K562 (cell line): ENCODE measurements around the gene SEC14L1. TPM values are rescaled to one million over a fixed set of nuclear protein-coding genes. Genes with fewer than 3 reads are reported as not detected.

Experiments used
- ATAC-seq: fragments of 200-7000 bp; cut with Tn5 transposase; 3 replicates; pipeline ENCODE4 v1.9.1; 2020; ENCODE audit warnings: moderate library complexity
- BruUV-seq: library from RNA; stranded (reverse); fragments of 400-500 nt; replicated peaks from 2 replicates; lab custom pipeline; 2021; lab: Mats Ljungman, UMichigan
- CTCF ChIA-PET: fragments of 300-600 bp; formaldehyde crosslinking; extraction: SDS; loops from one replicate; lab custom pipeline; 2021; ENCODE audit warnings: low intra/inter-chr PET ratio; lab: Yijun Ruan, JAX
- POLR2A ChIA-PET: fragments of 300-600, 350-650 bp; sonication (Branson Sonifier 250); formaldehyde crosslinking; extraction: SDS; loops from one replicate; lab custom pipeline; 2021; ENCODE audit warnings: antibody characterized with exemption, inconsistent platforms; lab: Yijun Ruan, JAX
- DNase-seq, 4 experiments: peaks; one replicate each; pipeline versions ENCODE4 v3.0.0 to v3.0.0-alpha.2; 2011 to 2018; ENCODE audit warnings: low spot score in 3 of 4, mixed read lengths in 3 of 4; ENCODE audit errors: extremely low read depth in 1 of 4
- FAIRE-seq: peaks from 2 replicates; lab custom pipeline; 2011; peaks lifted over from hg19 to GRCh38; lab: Jason Lieb, UNC
- H2AFZ ChIP-seq: 2 replicates; pipeline ENCODE4 v1.6.0; 2011; ENCODE audit warnings: low read depth, low read length, control low read depth, inconsistent platforms
- H3K27ac ChIP-seq: fragments of 200-600 bp; 3 replicates; pipeline ENCODE4 v1.8.0; 2011; ENCODE audit warnings: low read depth, mild to moderate bottlenecking, control low read depth, inconsistent platforms, low read length, moderate library complexity, mixed read lengths; ENCODE audit errors: extremely low read depth
- H3K27me3 ChIP-seq, 2 experiments: fragments of 300-600 bp in 1 of 2; 2 replicates in 1 of 2; 3 replicates in 1 of 2; pipeline versions ENCODE4 v1.6.0 to v1.8.0; 2011; ENCODE audit warnings: inconsistent platforms in 2 of 2, low read length in 2 of 2, mild to moderate bottlenecking in 1 of 2, mixed read lengths in 1 of 2, moderate library complexity in 1 of 2; ENCODE audit not compliant: control insufficient read depth in 2 of 2, insufficient read depth in 2 of 2
- H3K36me3 ChIP-seq: fragments of 300-600 bp; 3 replicates; pipeline ENCODE4 v1.8.0; 2011; ENCODE audit warnings: mild to moderate bottlenecking, low read length, inconsistent platforms; ENCODE audit not compliant: control insufficient read depth, insufficient read depth
- H3K4me1 ChIP-seq, 2 experiments: fragments of 200-600 bp in 1 of 2; replicated peaks in 1 of 2; 2 replicates in 1 of 2; 3 replicates in 1 of 2; pipeline versions ENCODE4 v1.5.1 to v1.8.0; 2011; ENCODE audit warnings: inconsistent platforms in 2 of 2, low read length in 2 of 2, mild to moderate bottlenecking in 1 of 2, mixed read lengths in 1 of 2, moderate library complexity in 1 of 2; ENCODE audit not compliant: control insufficient read depth in 2 of 2, insufficient read depth in 2 of 2
- H3K4me2 ChIP-seq: 2 replicates; pipeline ENCODE4 v1.6.1; 2011; ENCODE audit warnings: low read length, control low read depth, inconsistent platforms, mixed read lengths; ENCODE audit not compliant: insufficient read depth
- H3K4me3 ChIP-seq: fragments of 200-600 bp; sonication (generic), shearing (Covaris generic); 2 replicates; pipeline ENCODE4 v1.5.1; 2016; ENCODE audit warnings: control low read depth, inconsistent platforms
- H3K79me2 ChIP-seq: fragments of 200-600 bp; 3 replicates; pipeline ENCODE4 v1.8.0; 2011; ENCODE audit warnings: low read length, inconsistent platforms; ENCODE audit not compliant: control insufficient read depth, insufficient read depth
- H3K9ac ChIP-seq, 2 experiments: 2 replicates each; pipeline versions ENCODE4 v1.6.0 to v1.6.1; 2011; ENCODE audit warnings: low read depth in 2 of 2, low read length in 2 of 2, control low read depth in 1 of 2, inconsistent platforms in 1 of 2, mild to moderate bottlenecking in 1 of 2, mixed read lengths in 1 of 2; ENCODE audit not compliant: insufficient read depth in 1 of 2
- H3K9me1 ChIP-seq: one replicate; pipeline ENCODE4 v1.6.0; 2011; ENCODE audit warnings: inconsistent platforms, mild to moderate bottlenecking, low read length, moderate library complexity; ENCODE audit not compliant: control insufficient read depth, insufficient read depth
- H3K9me3 ChIP-seq: replicated peaks from 2 replicates; pipeline ENCODE4 v1.5.1; 2011; ENCODE audit warnings: low read depth, low read length, inconsistent platforms; ENCODE audit not compliant: control insufficient read depth, insufficient read depth
- H4K20me1 ChIP-seq: replicated peaks from 2 replicates; pipeline ENCODE4 v1.6.1; 2011; ENCODE audit warnings: low read length, inconsistent platforms, mixed read lengths; ENCODE audit not compliant: control insufficient read depth, insufficient read depth
- CC2D1A ChIP-seq: fragments of 450-650 bp; IDR thresholded peaks from 2 replicates; pipeline ENCODE4 v1.6.1; 2017; ENCODE audit warnings: mild to moderate bottlenecking
- CHAMP1 ChIP-seq: fragments of 450-650 bp; IDR thresholded peaks from 2 replicates; pipeline ENCODE4 v1.6.1; 2016; ENCODE audit warnings: mild to moderate bottlenecking
- POLR2AphosphoS5 ChIP-seq: IDR thresholded peaks from 2 replicates; pipeline ENCODE4 v1.6.1; 2011; ENCODE audit warnings: mild to moderate bottlenecking, low read depth, low read length, moderate library complexity; ENCODE audit not compliant: control insufficient read depth, insufficient read depth
- PPARD ChIP-seq: fragments of 250-450 bp; sonication (Bioruptor Pico); IDR thresholded peaks from 2 replicates; pipeline ENCODE4 v1.8.0; 2022; ENCODE audit warnings: inconsistent platforms, mild to moderate bottlenecking, moderate library complexity
- PRPF4 ChIP-seq: fragments of 200-400 bp; formaldehyde crosslinking; IDR thresholded peaks from one replicate; pipeline ENCODE4 v1.6.1; 2017; ENCODE audit warnings: low read length, low read depth, mild to moderate bottlenecking; ENCODE audit not compliant: insufficient read depth, poor library complexity, severe bottlenecking
- SAFB ChIP-seq: fragments of 200-400 bp; formaldehyde crosslinking; IDR thresholded peaks from 2 replicates; pipeline ENCODE4 v1.6.1; 2017; ENCODE audit warnings: low read depth, low read length, borderline replicate concordance
- SLC30A9 ChIP-seq: fragments of 250-450 bp; sonication (Bioruptor Pico); IDR thresholded peaks from 2 replicates; pipeline ENCODE4 v1.8.0; 2022; ENCODE audit warnings: mild to moderate bottlenecking, moderate library complexity
- SNAPC5 ChIP-seq: fragments of 250-450 bp; sonication (Bioruptor Pico); IDR thresholded peaks from 2 replicates; pipeline ENCODE4 v1.8.0; 2021; ENCODE audit warnings: moderate library complexity, mild to moderate bottlenecking, inconsistent platforms
- SP1 ChIP-seq: sonication (generic); formaldehyde crosslinking; IDR thresholded peaks from 2 replicates; pipeline ENCODE4 v1.8.1; 2022; ENCODE audit warnings: mild to moderate bottlenecking, missing genetic modification reagents
- STAT5A ChIP-seq: IDR thresholded peaks from 2 replicates; pipeline ENCODE4 v1.6.1; 2012; ENCODE audit warnings: low read length, inconsistent platforms, borderline replicate concordance
- TRIM24 ChIP-seq, 2 experiments: fragments of 450-650 bp; IDR thresholded peaks; 2 replicates each; pipeline ENCODE4 v1.6.1; 2016
- ZFP1 ChIP-seq: fragments of 450-650 bp; formaldehyde crosslinking; IDR thresholded peaks from 2 replicates; pipeline ENCODE4 v1.4.0; 2020; ENCODE audit warnings: mild to moderate bottlenecking, mixed read lengths
- ZNF561 ChIP-seq: fragments of 450-650 bp; formaldehyde crosslinking; conservative IDR thresholded peaks from 2 replicates; pipeline ENCODE4 v1.4.0; 2020; ENCODE audit warnings: mild to moderate bottlenecking, moderate library complexity
- ZNF75A ChIP-seq: fragments of 450-650 bp; formaldehyde crosslinking; IDR thresholded peaks from 2 replicates; pipeline ENCODE4 v1.4.0; 2020; ENCODE audit warnings: mild to moderate bottlenecking
- WGBS: fragments of 100-300 bp; shearing (Covaris generic); methylation state at CpG from one replicate; pipeline ENCODE4 v1.1.6; 2016; ENCODE audit warnings: low coverage, mixed read lengths; ENCODE audit not compliant: insufficient coverage; ENCODE audit errors: missing lambda C conversion rate; 5-methylcytosine and 5-hydroxymethylcytosine counted together
- in situ Hi-C: fragments of 300-500 bp; cut with MboI; formaldehyde crosslinking; loops from 4 replicates; pipeline ENCODE4 v1.15.0; 2018; ENCODE audit warnings: inconsistent platforms, mixed read lengths
- intact Hi-C: fragments of 100-400 bp; cut with micrococcal nuclease; formaldehyde crosslinking; loops from 2 replicates; pipeline ENCODE4 v1.14.2; 2022
- polyA plus RNA-seq, 8 experiments: library from polyadenylated mRNA; depleted of rRNA in 4 of 8; stranded (reverse) in 5 of 8; unstranded in 3 of 8; fragments of >200 nt; fragmentation: Nextera tagmentation in 2 of 8; fragmentation: Illumina TruSeq in 1 of 8; extraction: Ambion mirVana in 2 of 8; extraction: Trizol in 1 of 8; gene quantifications; 2 replicates each; pipeline versions ENCODE4 v1.2.1 to v1.2.3, GENCODE V29; 2011 to 2014; ENCODE audit warnings: inconsistent platforms in 1 of 8, missing spikeins in 1 of 8
- total RNA-seq, 7 experiments: library from RNA; depleted of rRNA in 6 of 7; stranded (reverse); fragments of >200 nt in 6 of 7; fragmentation: Illumina TruSeq in 2 of 7; extraction: Trizol in 2 of 7; gene quantifications; 2 replicates each; pipeline versions ENCODE4 v1.2.1 to v1.2.3, GENCODE V29; 2011 to 2021; ENCODE audit warnings: low replicate concordance in 1 of 7

Gene SEC14L1
- total and polyA plus RNA-seq, 9 of the 15 experiments (the other 6 are each of a cell fraction or from before 2014, with no cell fraction given), result 3.1 to 39.7 (median 15.2) TPM

- 90% methylated on average over 13 of the region's 16 CpGs for WGBS
- H3K79me2 ChIP-seq, result no peaks in the 10 kb centered on the region
- BruUV-seq, result TSS peak; percentile 71
- H3K4me3 ChIP-seq, result no peak overlapping the region
- no peak overlapping the region; a peak in 1 of 4 replicates for H3K9ac ChIP-seq
- no peaks in the 10 kb centered on the region for H3K9me1 ChIP-seq
- in situ Hi-C loops, result no loop called here
- H2AFZ ChIP-seq, result no peak overlapping the region
- no peaks in the 10 kb centered on the region for H3K9me3 ChIP-seq
- peaks cover 57% of the 10 kb centered on the region; the same call in 2 of the 3 replicates for H3K36me3 ChIP-seq
- H3K4me2 ChIP-seq, result no peak overlapping the region
- H3K4me1 ChIP-seq, result peaks cover 0 to 15% of the 10 kb centered on the region in 2 experiments; a peak in 1 of 5 replicates
- FAIRE-seq, result no peak
- intact Hi-C loops, result no loop called here
- no peak for DNase-seq
- no peak for TF ChIP-seq ZNF561
- TF ChIP-seq PPARD, result no peak
- no peak for TF ChIP-seq ZFP1
- no peak for TF ChIP-seq PRPF4
- TF ChIP-seq SAFB, result no peak
- TF ChIP-seq ZNF75A (CRISPR knock-in tag), result no peak
- TF ChIP-seq STAT5A, result no peak
- TF ChIP-seq SP1, result no peak
- TF ChIP-seq SLC30A9 (CRISPR knock-in tag), result no peak
- TF ChIP-seq SNAPC5 (CRISPR knock-in tag), result no peak
- TF ChIP-seq POLR2AphosphoS5, result no peak
- TF ChIP-seq CC2D1A, result no peak
- no peak for TF ChIP-seq TRIM24 (IDR thresholded peaks at IDR 0.05)
- no peak for TF ChIP-seq CHAMP1
- CTCF ChIA-PET, result interaction anchor here (0.7 to 1.4 kb wide), 2 partner anchors 119 to 166 kb away, joined by 3 to 6 read pairs; no protein-coding TSS in a partner anchor
- H3K27me3 ChIP-seq, result no peaks in the 10 kb centered on the region
- no peak for ATAC-seq
- H4K20me1 ChIP-seq, result no peaks in the 10 kb centered on the region; the same call in 1 of the 2 replicates
- H3K27ac ChIP-seq, result no peak overlapping the region
- POLR2A ChIA-PET, result no interaction called here
These were observed 74.5 kb downstream of the SEC14L1 start for GRCh38 chr17:77215281-77215680.
